HS-5 (cell line): ENCODE data around the gene NTS.

Experiments used
- DNase-seq: peaks from one replicate; pipeline ENCODE4 v3.0.0-alpha.2; 2012; ENCODE audit warnings: low read depth

Gene NTS, protein sequence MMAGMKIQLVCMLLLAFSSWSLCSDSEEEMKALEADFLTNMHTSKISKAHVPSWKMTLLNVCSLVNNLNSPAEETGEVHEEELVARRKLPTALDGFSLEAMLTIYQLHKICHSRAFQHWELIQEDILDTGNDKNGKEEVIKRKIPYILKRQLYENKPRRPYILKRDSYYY

GRCh38 chr12:85874031-85874461, at the start of gene NTS:
Gene NTS (plus strand): TSS chr12:85874295. CDS start chr12:85874404, 109 bp downstream.
- no peak for DNase-seq

GRCh38 chr12:85825746-85826145, 48.3 kb upstream of the NTS start:
- DNase-seq, result no peak

- DNase-seq, result no peak
Observed at GRCh38 chr12:85828576-85828975, 45.5 kb upstream of the NTS start.

GRCh38 chr12:85829391-85829790, 44.7 kb upstream of the NTS start:
- peak; percentile 47 for DNase-seq

- DNase-seq, result no peak
Observed at GRCh38 chr12:85831327-85831990, 42.6 kb upstream of the NTS start.

DNA sequence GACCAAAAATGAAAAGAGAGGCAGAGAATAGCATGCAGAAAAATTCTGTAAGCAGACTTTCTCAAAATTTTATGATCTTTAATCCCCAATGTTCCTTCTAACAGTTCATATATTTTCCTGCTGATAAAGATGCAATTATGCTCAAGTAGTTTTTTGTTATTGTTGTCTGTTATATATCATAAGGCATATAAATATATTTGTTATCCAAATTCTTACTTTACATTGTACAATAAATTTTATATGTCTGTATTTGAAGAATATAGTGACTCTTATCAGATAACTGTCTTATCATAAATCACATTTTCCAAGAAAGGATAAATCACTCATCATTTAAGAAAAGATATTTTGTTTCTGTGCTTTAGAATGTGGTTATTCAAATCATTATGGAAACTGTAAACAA, 40.5 kb upstream of the NTS start:
- DNase-seq, result no peak

DNA sequence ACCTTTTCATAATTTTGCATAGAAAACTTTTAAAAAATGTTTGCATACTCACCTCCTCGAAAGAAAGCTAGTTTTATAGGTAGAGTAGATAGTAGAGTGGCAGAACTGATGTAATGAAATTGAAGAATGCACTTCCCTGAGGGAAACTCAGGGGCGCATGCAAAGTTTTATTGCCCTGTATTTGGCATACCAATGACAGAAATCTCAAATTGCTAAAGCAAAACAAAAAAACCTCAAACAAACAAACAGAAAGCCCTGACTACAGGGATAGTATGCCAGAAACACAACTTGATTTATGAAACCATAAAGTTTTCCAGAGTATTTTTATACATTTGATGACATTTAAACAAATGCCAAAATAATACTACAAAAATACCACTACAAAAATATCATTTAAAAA, 39.7 kb upstream of the NTS start:
- DNase-seq, result no peak

DNA sequence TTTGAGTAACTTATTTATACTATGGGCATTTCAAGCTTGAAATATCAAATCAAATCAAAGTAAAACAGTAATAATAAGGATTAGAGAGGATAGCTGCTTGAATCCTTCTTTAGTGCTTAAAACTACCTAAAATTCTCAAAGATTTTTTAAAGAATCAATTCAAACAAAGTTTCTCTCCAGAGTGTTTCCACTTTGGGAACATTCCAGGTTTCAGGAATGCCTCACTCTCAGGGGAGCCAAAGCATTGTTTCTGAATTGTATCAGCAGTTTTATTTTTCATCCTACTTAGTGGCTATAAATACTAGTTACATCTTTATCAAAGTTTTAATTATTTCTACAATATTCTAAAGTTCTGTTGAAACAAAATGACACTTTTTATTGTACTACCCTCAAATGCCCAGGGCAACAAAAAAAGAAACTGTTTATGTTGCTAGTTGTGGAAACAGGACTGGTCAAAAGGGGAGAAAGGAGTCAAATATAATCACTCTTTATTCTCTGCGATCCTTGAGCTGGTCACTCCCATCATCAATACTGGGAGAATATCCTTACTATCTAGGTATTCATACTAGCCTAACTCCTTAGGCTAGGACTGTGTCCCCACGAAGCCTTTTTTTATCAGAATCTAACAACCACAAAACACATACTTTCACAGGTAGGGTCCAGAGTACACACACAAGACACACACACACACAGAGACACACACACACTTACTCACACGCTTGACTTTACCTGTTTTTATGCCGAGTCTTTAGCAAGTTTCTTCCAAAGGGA, 38.5 kb upstream of the NTS start:
- DNase-seq, result no peak

- no peak for DNase-seq
Observed at GRCh38 chr12:85836197-85837090, 37.7 kb upstream of the NTS start, which contains the start of gene RASSF9. Gene RASSF9 (minus strand): TSS chr12:85836409. CDS start chr12:85836201, 208 bp downstream.

DNA sequence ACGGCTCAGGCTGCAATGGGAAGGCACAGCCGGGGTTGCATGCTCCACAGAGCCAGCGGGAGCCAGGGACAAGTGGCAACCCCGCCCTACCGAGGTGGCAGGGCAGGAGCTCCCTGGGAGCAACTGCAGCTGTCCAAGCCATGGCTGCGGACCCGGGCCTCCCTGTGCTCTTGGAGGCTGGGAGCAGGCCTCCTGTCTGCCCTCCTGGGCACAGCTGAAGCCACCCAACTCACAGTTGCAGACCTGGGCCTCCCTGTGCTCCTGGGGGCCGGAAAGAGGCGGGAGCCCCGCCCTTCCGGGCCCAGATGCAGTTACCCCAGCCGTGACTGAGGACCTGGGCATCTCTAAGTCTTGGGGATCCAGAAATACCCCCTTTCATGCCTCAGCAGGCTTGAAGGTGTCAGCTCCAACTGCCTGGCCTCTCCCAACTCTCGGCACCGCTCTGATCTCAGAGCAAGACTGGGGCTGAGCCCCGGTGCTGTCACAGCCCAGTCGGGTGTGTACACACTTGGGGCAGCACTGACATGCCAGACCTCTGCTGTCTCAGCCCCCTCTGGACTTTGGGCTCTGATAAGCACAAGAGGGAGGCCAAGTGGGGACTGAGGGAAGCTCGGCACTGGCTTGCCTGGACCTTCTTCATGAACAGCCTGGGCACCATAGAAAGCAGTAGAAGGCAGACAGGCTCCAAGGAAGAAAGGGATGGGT, 30.3 kb upstream of the NTS start:
- DNase-seq, result no peak

DNA sequence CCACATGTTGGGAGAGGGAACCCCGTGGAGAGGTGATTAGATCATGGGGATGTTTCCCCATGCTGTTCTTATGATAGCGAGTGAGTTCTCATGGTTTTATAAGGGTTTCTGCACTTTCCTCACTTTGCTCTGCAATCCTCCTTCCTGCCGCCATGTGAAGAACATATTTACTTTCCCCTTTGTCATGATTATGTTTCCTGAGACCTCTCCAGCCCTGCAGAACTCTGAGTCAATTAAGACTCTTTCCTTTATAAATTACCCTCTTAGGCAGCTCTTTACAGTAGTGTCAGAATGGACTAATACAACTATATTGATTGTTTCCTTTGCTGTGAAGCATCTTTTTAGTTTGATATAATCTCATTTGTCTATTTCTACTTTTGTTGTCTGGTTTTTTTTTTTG, 24.8 kb upstream of the NTS start:
- DNase-seq, result no peak

DNA sequence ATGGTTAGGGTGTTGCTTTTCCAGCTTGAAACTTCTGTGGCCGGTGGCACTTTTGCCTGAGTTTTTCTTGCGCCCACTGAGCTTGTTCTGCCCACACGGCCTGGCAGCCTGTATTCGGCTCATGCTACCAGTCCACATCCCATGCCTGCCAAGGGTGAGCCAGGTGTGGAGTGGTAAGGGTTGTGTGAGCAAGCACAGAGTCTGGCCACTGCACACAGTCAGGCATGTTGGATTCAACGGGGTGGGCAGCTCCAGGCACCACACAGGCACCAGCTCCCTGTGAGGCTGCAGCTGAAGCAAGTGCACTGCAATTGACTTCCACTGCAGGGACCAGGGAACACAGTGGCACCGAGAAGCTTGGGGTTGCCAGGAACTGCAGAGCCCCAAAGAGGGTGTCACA, 18.8 kb upstream of the NTS start:
- DNase-seq, result no peak

DNA sequence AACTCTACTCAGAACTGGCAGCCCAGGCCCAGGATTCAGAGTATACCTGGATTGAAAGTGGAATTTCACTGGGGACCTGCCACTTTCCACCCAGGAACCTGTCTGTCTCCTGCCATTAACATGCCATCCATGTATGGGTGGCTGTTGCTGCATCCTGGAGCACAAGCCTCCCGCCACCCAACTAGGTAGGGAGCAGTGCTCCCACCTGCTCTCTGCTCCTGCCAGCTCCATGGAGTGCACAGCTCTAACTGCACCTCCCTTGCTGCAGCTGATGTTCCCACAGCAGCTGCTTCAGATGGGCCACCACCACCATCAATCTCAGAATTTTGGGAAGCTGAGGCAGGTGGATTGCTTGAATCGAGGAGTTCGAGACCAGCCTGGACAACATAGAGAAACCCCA, 17.1 kb upstream of the NTS start:
- DNase-seq, result no peak

DNA sequence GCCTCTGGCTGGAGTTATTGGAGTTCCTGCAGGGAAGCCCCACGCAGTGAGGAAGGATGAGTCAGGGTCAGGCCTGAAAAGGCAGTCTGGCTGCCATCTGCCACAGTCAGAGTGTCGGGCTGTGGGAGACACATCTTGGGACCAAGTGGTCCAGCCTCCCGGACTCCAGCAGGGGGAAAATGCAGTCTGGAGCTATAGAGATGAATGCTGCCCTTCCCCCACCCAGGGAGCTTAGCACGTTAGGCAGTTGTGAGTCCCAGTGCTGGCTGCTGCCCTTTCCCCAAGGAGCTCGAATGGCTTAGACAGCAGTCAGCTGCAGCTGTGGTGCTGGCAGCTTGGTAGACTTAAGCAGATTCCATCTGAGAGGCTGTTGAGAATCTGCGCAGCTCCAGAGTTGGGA, 8.2 kb upstream of the NTS start:
- no peak for DNase-seq

DNA sequence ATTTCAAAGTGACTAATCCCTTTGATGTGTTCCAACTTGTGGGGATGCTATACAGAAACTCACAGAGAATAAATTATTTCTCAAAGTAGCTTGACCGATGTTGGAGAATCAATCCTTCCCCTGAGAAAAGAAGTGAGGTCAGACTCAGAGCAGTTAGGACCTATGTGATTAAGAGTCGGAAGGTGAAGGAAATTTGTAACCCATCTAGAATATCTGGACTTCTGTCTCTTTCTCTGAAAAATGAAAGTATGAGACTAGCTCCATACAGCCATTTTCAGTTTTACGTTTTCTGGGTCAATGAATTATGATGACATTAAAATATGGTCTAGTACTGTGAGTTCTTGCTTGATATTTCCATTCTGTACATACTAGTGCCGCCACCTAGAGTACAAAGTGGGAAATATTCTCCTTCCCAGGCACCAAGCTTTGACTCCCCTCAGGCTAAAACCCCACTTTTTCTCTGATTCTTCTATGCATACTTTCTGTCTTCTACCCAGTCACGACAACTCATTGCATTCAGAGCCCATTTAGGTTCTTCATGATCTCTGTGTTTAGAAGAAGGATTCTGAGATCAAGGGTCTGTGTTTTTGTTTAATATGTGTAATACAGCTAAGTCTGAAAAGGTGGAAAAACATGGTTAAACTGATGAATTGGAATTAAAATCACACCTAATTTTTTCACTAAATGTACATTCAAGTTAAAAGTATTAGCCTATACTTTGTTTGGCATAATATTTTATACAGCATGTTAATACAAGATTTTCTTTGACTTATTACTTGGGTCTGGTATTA, 6.9 kb upstream of the NTS start:
- peak; percentile 35 for DNase-seq

GRCh38 chr12:85872497-85873091, 1.5 kb upstream of the NTS start:
- peak; percentile 38 for DNase-seq

- DNase-seq, result no peak
Observed at GRCh38 chr12:85877459-85877858, 3.4 kb downstream of the NTS start.

DNA sequence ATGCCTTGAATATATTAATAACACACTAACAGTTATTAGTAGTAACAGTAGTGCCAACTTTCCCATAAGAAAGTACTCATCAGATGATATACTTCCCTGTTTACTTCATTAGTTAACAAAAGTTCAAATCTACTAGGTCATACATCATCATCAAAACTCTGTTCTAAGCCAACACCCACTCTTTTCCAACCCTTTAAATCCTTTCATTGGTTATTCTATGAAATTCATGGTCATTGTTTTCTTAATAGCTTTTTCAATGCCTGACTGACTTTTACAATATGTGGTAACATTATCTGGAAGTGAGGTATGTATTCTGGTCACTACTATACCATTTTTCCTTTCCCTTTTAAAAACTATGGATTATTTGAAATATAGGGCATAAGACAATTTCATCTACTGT, 9.7 kb downstream of the NTS start:
- DNase-seq, result no peak

- DNase-seq, result no peak
Observed at GRCh38 chr12:85894653-85895052, 20.6 kb downstream of the NTS start.

DNA sequence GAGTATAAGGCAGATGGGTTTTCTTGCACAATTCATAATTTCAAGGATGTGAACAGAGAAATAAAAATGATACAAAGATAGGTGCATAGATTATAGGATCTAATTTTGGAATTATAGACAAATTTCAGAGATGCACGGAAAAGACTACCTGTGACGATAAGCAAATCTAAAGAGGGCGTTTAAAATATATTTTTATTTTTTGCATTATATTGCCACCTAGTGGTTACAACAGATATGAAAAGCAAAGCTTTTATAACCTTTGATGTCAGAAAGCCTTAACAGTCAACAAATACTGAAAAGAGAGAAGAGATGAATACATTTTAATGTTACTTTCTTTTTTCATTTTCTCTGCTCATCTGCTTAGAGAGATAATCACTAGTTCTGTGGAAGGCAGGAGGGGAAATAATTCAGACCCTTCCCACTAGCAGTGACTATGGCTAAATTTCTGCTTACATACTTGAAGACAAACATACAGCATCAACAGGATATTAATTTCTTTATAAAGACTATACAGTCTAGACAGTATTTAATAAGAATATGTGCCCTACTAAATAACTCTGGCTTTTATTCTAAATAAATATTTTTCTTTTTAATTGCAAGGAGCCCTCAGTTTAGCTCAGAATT, 46.3 kb downstream of the NTS start:
- DNase-seq, result peak; percentile 34
